Hepatocyte (in vitro differentiated cells): ENCODE results near the gene DLL1. TPM values are rescaled to one million over a fixed set of nuclear protein-coding genes. Genes with fewer than 3 reads are reported as not detected.
A peak's percentile ranks its signal among the peaks of the same experiment; 100 is the strongest.
"Not testable (repeated sequence)": the region's sequence is repeated elsewhere in the genome, so short reads cannot be mapped to it uniquely, and the experiment has no call there.

Experiments used
- DNase-seq: peaks from one replicate; pipeline ENCODE4 v3.0.0-alpha.2; 2016; ENCODE audit warnings: low spot score
- H2AFZ ChIP-seq: fragments of 200-600 bp; sonication (generic); 2 replicates; pipeline ENCODE4 v1.6.0; 2016; ENCODE audit warnings: antibody characterized with exemption, mild to moderate bottlenecking
- H3K27ac ChIP-seq: fragments of 200-600 bp; sonication (generic); 2 replicates; pipeline ENCODE4 v1.5.1; 2016; ENCODE audit warnings: mild to moderate bottlenecking
- H3K27me3 ChIP-seq: fragments of 200-600 bp; sonication (generic); 2 replicates; pipeline ENCODE4 v1.6.1; 2016
- H3K36me3 ChIP-seq: fragments of 200-600 bp; sonication (generic); replicated peaks from 2 replicates; pipeline ENCODE4 v1.5.1; 2016; ENCODE audit warnings: low read depth; ENCODE audit not compliant: insufficient read depth
- H3K4me1 ChIP-seq: fragments of 200-600 bp; sonication (generic); 2 replicates; pipeline ENCODE4 v1.5.1; 2016; ENCODE audit warnings: mild to moderate bottlenecking, moderate library complexity; ENCODE audit not compliant: insufficient read depth
- H3K4me2 ChIP-seq: fragments of 200-600 bp; sonication (generic); 2 replicates; pipeline ENCODE4 v1.6.0; 2016
- H3K4me3 ChIP-seq: fragments of 200-600 bp; sonication (generic); 2 replicates; pipeline ENCODE4 v1.5.1; 2016; ENCODE audit warnings: mild to moderate bottlenecking
- H3K79me2 ChIP-seq: fragments of 200-600 bp; sonication (generic); 2 replicates; pipeline ENCODE4 v1.6.0; 2017; ENCODE audit warnings: mild to moderate bottlenecking
- H3K9me2 ChIP-seq: fragments of 200-600 bp; sonication (generic); replicated peaks from 2 replicates; pipeline ENCODE4 v1.6.0; 2017; ENCODE audit warnings: mild to moderate bottlenecking; ENCODE audit not compliant: insufficient read depth
- H3K9me3 ChIP-seq: fragments of 200-600 bp; sonication (generic); 2 replicates; pipeline ENCODE4 v1.5.1; 2016; ENCODE audit warnings: low read depth, mild to moderate bottlenecking
- H4K20me1 ChIP-seq: fragments of 200-600 bp; sonication (generic); 2 replicates; pipeline ENCODE4 v1.6.0; 2016; ENCODE audit warnings: mild to moderate bottlenecking; ENCODE audit not compliant: insufficient read depth, poor library complexity, severe bottlenecking
- CTCF ChIP-seq: fragments of 200-600 bp; sonication (generic); IDR thresholded peaks from 2 replicates; pipeline ENCODE4 v1.5.1; 2016; ENCODE audit warnings: antibody characterized with exemption, mild to moderate bottlenecking; ENCODE audit not compliant: poor library complexity
- EZH2 ChIP-seq: fragments of 200-600 bp; sonication (generic); IDR thresholded peaks from 2 replicates; pipeline ENCODE4 v1.6.1; 2016; ENCODE audit warnings: antibody characterized with exemption, mild to moderate bottlenecking, borderline replicate concordance
- EZH2phosphoT487 ChIP-seq: fragments of 200-600 bp; sonication (generic); IDR thresholded peaks from one replicate; pipeline ENCODE4 v1.6.1; 2018; ENCODE audit warnings: antibody characterized with exemption, mild to moderate bottlenecking, low read depth, moderate library complexity; ENCODE audit not compliant: unreplicated experiment, severe bottlenecking
- WGBS: methylation state at CpG from one replicate; pipeline ENCODE4 v1.1.6; 2016; ENCODE audit warnings: low lambda C conversion rate; ENCODE audit errors: missing lambda C conversion rate; 5-methylcytosine and 5-hydroxymethylcytosine counted together
- polyA plus RNA-seq: library from polyadenylated mRNA; unstranded; fragments of >200 nt; fragmentation: Nextera tagmentation; extraction: Ambion mirVana; gene quantifications from 2 replicates; pipeline ENCODE4 v1.2.1, GENCODE V29; 2016
- total RNA-seq: library from RNA; depleted of rRNA; stranded (reverse); fragments of >200 nt; gene quantifications from 2 replicates; pipeline ENCODE4 v1.2.3, GENCODE V29; 2014

The DLL1 gene
- total and polyA plus RNA-seq, 2 experiments from 2014 or later = 3.1 to 3.3 TPM

GRCh38 chr6:170266061-170266825 is 24.6 kb downstream of the DLL1 start:
- Histone ChIP-seq H3K4me1 (peaks cover 25% of the 10 kb centered on the region), H3K4me3 (no peak overlapping the region), H2AFZ (no peak overlapping the region), H3K79me2 (no peaks in the 10 kb centered on the region), H3K9me3 (no peaks in the 10 kb centered on the region), H4K20me1 (no peaks in the 10 kb centered on the region), H3K9me2 (no peaks in the 10 kb centered on the region), H3K36me3 (no peaks in the 10 kb centered on the region), H3K27ac (peak overlapping the region; percentile 82), H3K27me3 (no peaks in the 10 kb centered on the region), H3K4me2 (peak overlapping the region; percentile 61)
- DNase-seq = no peak
- 36% methylated on average over 15 of the region's 18 CpGs for WGBS
- no peak for TF ChIP-seq CTCF
- no peak for TF ChIP-seq EZH2
- TF ChIP-seq EZH2phosphoT487 = no peak

- peak; percentile 77 for DNase-seq
- Histone ChIP-seq H3K9me2 (no peaks in the 10 kb centered on the region), H3K27ac (peak overlapping the region; percentile 82), H3K4me3 (no peak overlapping the region), H3K9me3 (no peaks in the 10 kb centered on the region), H3K36me3 (no peaks in the 10 kb centered on the region), H3K27me3 (no peaks in the 10 kb centered on the region), H2AFZ (no peak overlapping the region), H4K20me1 (no peaks in the 10 kb centered on the region), H3K4me1 (peaks cover 25% of the 10 kb centered on the region), H3K4me2 (peak overlapping the region; percentile 61), H3K79me2 (no peaks in the 10 kb centered on the region)
- peak; percentile 4 for TF ChIP-seq CTCF
- no peak for TF ChIP-seq EZH2
- WGBS = 63% methylated on average over 22 of the region's 22 CpGs
These were observed 25.2 kb downstream of the DLL1 start for GRCh38 chr6:170265655-170266054.

DNA sequence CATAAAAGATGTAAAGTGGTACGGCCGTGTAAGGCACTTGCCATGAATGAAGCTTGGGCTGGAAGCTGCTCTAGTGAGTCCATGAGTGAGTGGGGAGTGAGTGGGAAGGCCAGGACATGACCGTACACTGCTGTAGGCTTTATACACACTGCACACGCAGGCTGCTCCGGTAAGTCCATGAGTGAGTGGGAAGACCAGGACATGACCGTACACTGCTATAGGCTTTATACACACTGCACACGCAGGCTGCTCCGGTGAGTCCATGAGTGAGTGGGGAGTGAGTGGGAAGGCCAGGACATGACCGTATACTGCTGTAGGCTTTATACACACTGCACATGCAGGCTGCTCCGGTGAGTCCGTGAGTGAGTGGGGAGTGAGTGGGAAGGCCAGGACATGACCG is 26.2 kb downstream of the DLL1 start:
- H4K20me1 ChIP-seq, H3K4me2 ChIP-seq, H3K9me3 ChIP-seq, H3K79me2 ChIP-seq, DNase-seq, H2AFZ ChIP-seq, H3K27ac ChIP-seq, H3K9me2 ChIP-seq, H3K36me3 ChIP-seq, H3K4me3 ChIP-seq, H3K27me3 ChIP-seq: not testable (repeated sequence)
- WGBS = 80% methylated on average over 6 of the region's 12 CpGs
- H3K4me1 ChIP-seq = peaks cover 17% of the 10 kb centered on the region

DNA sequence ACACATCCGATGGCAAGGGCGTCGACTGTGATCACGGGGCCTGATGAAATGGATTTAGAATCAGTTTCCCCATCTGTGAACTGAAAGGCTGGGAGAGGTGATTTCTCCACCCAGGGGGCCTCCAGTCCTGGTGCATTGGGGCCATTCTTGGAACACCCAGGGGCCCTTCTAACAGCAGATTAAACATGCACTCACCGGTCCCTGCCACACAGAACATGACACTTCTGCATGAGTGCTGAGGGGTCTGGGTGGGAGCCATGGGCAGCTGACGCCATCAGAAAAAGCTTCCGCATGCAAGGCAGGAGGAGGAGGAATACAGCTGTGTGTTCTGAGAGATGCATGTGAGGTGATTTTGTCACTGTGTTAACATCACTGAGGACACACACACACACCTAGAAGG is 26.8 kb downstream of the DLL1 start:
- no peaks in the 10 kb centered on the region for H3K9me2 ChIP-seq
- H2AFZ ChIP-seq = no peak overlapping the region
- H4K20me1 ChIP-seq = no peaks in the 10 kb centered on the region
- no peak overlapping the region for H3K4me3 ChIP-seq
- H3K27me3 ChIP-seq = no peaks in the 10 kb centered on the region
- H3K4me2 ChIP-seq = no peak overlapping the region
- 95% methylated on average over 6 of the region's 7 CpGs for WGBS
- H3K79me2 ChIP-seq = no peaks in the 10 kb centered on the region
- no peaks in the 10 kb centered on the region for H3K9me3 ChIP-seq
- TF ChIP-seq CTCF (no peak), EZH2 (no peak), EZH2phosphoT487 (no peak)
- no peak overlapping the region for H3K27ac ChIP-seq
- H3K36me3 ChIP-seq = no peaks in the 10 kb centered on the region
- H3K4me1 ChIP-seq = peaks cover 15% of the 10 kb centered on the region
- DNase-seq = no peak
